T1000 (cell line): ENCODE measurements around the gene ZNF837.
"Not testable (repeated sequence)": the region's sequence is repeated elsewhere in the genome, so short reads cannot be mapped to it uniquely, and the experiment has no call there.

Source experiments
- DNase-seq: peaks from one replicate; lab custom pipeline; 2025; ENCODE audit warnings: mixed read lengths; lab: John Stamatoyannopoulos, UW

The ZNF837 gene

DNA sequence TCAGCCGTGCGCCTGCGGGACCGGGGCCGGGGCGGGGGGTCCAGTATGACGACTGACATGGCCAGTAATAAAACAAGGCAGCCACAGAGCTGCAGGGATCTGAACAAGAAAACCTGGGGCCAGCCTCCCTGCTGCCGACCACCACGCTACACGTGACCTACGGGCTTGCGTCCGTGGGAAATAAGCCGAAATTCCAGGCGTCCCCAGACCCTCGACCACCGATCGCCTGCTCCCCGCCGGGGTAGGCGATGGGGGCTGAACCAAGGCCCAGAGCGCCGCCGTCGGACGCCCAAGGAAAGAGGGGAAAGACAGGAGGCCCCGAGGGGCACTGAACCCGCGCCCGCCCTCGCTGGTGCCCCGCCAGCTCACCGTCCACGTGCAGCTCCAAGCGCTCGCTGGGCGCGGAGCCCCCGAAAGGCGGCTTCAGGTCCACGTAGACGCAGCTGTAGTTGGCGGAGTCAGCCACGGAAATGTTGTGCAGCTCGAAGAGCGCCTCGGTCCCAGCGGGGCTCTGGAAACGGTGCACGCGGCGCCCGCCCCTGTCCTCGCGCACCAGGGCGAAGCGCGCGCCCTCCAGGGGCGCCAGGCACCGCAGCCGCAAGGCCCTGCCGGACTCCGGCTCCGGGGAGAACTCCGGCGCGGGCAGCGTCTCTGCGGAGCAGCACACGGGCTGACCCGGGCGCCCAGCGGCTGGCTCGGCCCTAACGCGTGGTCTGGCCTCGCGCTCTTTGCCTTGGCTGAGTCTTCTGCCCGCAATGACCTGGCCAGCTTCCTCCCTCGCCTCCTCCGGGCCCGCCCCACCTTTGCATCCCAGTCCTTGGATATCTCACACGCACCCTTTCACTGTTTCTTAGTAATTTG, 30.6 kb downstream of the ZNF837 start:
- DNase-seq: no peak

DNA sequence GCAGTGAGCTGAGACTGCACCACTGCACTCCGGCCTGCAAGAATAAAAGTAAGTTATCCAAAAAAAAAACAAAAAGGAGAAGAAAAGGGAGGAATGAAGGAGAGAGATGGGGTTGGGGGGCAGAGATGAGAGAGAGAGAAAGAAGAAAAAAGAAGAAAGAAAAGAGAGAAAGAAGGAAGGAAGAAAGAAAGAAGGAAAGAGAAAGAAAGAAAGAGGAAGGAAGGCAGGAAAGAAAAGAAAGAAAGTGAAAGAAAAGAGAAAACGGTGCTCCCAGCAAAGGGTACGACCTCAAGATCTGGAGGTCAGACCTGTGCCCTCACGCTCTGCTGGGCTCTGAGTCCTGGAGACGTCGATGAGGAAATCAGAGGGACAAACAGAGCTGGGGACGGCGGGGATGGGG, 31.2 kb downstream of the ZNF837 start:
- DNase-seq: no peak

DNA sequence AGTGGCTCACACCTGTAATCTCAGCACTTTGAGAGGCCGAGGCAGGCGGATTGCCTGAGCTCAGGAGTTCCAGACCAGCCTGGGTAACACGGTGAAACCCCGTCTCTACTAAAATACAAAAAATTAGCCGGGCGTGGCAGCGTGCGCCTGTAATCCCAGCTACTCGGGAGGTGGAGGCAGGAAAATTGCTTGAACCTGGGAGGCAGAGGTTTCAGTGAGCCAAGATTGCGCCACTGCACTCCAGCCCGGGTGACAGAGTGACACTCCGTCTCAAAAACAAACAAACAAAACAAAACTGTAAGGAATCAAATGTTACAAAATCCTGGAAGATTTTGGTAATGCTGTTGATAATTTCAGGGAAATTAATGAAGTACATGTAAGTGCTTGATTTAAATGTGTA, 32.8 kb downstream of the ZNF837 start:
- not testable (repeated sequence) for DNase-seq

DNA sequence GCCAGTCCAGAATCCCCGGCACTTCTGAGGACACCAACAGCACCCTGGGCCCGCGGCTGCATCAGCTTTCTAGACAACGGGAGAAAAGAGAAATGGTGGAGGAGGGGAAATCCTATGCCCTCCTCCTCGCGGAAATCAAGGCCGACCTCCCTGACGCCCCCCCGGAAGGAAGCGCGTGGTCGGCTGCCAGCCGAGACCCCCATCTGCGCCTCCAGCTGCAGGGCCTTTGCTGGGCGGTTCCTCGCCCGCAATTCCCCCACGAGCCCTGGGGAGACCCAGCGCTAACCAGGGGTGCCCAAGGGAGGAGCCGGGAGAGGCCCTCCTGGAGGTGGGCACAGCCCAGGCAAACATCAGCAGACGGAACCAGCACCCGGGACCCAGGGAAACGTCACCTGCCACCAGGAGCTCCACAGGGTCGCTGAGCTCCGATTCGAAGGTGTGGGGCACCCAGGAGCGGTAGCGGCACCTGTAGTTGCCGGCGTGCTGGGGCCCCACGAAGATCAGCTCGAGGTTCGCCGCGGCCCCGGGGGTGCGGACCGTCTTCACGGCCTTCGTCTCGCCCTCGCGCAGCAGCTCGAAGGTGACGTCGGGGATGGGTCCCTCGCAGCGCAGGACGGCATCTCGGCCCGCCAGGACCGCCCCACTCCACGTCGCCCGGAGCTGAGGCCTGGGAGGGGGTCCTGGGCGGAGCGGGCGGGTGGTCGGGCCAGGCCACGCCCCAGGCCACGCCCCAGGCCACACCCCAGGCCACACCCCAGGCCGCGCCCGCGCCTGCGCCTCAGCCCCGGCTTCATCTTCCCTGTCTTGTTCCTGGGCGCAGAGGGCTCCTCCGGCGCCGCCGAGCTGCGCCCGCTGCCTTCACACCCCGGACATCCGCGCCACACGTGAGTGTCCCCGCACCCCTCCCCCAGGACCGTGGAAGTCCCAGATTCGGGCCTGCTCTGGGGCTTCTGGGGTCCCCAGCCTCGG, 33.6 kb downstream of the ZNF837 start:
- DNase-seq: peak; percentile 25

DNA sequence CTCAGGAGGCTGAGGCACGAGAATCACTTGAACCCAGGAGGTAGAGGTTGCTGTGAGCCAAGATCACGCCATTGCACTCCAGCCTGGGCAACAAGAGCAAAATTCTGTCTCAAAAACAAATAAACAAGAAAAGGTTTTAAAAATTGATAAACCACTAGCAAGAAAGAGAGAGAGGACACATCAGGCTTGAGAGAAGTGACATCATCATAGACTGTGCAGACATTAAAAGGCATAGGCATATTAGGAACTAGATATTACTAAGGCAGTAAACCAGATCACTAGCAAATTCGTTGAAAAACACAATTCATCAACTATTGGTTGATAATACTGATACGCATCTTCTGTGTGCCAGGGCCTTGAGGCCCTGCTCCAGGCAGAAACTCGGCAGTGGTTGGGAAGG, 35.3 kb downstream of the ZNF837 start:
- no peak for DNase-seq

DNA sequence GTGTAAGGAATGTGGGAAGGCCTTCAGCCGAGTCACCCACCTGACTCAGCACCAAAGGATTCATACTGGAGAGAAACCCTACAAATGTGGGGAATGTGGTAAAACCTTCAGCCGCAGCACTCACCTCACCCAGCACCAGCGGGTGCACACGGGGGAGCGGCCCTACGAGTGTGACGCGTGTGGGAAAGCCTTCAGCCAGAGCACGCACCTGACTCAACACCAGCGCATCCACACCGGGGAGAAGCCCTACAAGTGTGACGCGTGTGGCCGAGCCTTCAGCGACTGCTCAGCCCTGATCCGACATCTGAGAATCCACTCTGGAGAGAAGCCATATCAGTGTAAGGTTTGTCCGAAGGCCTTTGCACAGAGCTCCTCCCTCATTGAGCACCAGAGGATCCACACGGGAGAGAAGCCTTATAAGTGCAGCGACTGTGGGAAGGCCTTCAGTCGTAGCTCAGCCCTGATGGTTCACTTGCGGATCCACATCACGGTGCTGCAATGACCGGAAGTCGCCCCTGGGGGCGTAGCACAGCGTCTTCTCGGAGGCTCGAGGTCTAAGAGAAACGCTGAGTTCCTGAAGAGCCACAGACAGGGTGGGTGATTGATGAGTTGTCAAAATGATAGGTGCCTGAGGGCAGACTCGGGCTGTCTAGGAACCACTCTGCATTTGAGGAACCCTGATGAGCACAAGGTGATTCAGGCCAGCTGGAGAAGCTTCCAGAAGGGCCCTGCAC, 41.8 kb downstream of the ZNF837 start:
- DNase-seq: no peak

DNA sequence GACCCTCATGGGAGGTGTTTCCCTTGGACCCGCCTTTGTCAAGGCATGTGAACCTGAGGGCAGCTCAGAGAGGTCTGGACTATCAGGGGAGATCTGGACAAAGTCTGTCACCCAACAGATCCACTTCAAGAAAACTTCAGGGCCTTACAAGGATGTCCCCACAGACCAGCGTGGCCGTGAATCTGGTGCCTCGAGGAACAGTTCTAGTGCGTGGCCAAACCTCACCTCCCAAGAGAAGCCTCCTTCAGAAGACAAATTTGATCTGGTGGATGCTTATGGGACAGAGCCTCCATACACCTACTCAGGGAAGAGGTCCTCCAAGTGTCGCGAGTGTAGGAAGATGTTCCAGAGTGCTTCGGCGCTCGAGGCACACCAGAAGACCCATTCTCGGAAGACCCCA, 42.5 kb downstream of the ZNF837 start:
- no peak for DNase-seq

DNA sequence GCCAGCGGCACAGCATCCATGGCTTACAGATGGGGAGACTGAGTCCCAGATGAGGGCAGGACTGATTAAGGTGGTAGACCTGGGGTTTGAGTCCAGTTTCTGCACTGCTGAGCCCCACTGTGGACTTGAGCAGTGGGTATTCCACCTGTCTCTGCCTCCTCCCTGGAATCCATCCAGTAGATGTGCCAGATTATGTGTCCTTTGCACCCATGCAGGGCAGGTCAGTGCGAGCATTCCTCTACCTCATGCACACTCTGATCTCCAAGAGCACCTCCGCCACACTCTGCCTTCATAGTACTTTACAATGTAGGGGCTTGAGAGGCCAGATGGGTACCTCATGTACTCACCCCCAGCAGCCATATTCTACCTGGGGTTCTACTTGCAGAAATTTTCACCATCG, 44.0 kb downstream of the ZNF837 start:
- DNase-seq: no peak

DNA sequence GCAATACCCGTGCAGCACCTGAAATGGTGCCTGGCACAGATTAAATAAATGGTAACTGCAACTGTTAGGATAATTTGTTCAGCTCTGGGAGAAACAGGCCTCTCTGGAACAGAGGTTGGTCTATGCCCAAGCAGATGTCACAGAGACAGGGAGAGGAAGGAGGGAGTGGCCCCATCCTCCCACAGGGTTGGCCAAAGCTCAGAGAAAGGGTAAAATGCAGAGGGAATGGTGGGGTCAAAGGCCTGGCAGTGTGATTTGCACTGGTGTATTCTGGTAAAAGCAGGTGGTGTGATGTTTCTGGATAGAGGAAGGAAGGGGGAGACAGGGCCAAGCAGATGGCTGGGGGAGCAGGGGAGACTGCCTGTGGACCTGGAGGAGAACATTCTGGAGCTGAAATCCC, 44.6 kb downstream of the ZNF837 start:
- no peak for DNase-seq

DNA sequence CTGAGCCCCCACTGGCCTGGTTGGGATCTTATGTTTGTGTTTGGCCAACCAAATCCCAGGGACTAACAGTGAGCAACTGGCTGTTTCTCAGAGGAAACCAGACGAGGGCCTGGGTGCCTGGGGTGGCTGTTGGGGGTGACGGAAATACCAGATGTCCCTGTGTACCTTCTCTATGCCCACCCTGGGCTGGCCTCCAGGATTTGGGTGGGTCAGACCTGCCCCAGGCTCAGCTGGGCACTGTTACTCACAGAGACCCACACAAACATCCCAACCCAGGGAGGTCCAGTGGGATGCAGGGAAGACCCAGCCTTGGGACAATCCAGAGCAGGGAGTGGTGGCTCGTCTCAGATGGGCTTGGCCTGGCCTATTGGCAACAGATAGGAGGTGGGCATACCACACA, 45.2 kb downstream of the ZNF837 start:
- DNase-seq: no peak

DNA sequence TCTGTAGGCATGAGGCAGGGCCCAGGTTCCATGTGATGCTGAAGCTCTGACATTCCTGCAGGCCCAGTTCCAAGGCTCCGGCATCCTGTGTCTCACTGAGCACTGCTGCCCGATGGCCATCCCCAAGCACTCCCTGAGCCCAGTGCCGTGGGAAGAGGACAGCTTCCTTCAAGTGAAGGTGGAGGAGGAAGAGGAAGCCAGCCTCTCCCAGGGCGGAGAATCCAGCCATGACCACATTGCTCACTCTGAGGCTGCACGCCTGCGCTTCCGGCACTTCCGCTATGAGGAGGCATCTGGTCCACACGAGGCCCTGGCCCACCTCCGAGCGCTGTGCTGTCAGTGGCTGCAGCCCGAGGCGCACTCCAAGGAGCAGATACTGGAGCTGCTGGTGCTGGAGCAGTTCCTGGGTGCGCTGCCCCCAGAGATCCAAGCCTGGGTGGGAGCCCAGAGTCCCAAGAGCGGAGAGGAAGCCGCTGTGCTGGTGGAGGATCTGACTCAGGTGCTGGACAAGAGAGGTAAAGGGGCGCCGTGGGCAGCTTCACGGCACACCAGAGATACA, 46.1 kb downstream of the ZNF837 start:
- no peak for DNase-seq

DNA sequence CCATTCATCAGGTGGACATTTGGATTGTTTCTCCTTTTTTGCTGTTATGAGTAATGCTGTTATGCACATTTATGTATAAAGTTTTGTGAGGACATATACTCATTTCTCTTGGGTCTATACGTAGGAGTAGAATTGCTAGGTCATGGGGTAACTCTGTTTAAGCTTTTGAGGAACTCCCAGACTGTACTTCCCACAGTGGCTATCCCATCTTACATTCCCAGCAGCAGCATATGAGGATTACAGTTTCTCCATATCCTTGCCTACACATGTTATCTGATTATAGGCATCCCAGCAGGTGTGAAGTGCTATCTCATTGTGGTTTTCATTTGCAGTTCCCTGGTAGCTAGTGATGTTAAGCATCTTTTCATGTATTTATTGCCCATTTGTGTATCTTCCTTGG, 48.1 kb downstream of the ZNF837 start:
- DNase-seq: no peak

DNA sequence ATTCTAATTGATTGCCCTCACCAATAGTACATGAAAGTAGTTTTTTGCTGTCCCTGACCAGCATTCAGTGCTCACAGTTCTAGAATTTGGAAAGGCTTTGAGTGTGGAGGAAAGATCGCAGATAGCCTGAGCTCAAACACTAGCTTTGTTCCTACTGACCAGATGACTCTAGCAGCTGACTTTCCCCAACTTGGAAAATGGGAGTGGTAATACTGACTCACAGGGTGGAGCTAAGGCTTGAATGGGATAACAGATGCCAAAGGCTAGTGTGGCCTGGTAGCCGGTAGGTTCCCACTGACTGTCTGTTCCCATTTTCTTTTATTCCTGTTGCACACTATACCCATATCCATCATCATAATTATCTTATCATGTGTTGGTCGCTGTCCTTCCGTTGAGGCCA, 50.4 kb downstream of the ZNF837 start:
- DNase-seq: no peak

DNA sequence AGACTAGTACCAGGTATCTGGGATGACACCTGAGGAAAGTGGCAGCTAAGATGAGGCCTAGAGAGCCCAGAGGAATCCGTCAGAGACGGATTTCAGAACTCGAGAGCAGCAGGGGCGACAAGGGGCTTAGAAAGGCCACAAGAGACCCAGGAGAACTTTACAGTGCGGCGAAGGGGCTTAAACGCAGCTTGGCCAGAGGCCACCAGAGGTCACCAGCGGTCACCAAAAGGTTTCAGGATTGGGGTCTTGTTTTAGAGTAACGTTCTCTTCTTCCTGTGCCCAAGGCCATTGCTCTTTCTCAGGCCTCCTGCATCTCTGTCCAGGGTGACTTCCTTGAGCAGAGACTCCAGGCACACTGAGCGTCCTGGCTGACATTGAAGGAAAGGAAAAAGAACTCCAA, 51.8 kb downstream of the ZNF837 start:
- no peak for DNase-seq

DNA sequence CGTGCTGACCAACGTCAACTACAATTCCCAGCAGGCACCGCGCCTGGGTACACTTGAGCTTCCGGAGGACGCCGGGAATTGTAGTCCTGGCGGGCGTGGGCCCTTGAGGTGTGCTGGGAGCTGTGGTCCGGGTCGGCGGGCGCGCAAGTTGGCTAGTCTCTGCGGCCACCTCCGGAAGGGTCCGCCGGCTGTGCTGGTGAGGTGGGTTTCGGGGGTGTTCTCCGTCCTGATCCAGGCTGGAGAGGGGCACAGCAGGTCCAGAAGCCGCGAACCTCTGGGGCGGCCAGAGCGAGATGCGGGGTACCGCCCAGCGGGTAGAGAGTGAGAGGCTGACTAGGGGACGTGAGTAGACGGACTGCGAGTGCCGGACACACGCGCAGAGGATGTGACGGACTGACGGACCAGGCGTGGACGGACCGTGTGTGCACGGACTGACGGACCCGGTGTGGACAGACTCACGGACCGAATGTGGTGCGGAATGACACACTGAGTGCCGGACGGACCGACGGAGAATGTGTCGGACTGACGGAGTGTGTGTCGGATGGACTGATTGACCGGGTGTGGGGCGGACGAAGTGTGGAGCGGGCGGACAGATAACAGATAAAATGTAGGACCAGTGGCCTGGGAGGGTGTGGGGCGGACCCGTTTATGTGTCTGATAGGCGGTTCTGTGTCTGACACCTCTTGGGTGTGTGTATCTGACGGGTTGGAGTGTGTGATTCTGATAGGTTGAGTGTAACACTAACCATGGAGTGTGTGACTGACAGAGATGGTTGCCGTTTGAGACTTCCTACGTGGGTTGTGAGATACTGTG, 53.7 kb downstream of the ZNF837 start, which contains the start of gene ZSCAN22:
ZSCAN22 (plus strand) TSS at position 81 of the 813 bp plus-strand sequence. CDS start 7,809 bp downstream, outside the sequence.
- DNase-seq: peak; percentile 79

DNA sequence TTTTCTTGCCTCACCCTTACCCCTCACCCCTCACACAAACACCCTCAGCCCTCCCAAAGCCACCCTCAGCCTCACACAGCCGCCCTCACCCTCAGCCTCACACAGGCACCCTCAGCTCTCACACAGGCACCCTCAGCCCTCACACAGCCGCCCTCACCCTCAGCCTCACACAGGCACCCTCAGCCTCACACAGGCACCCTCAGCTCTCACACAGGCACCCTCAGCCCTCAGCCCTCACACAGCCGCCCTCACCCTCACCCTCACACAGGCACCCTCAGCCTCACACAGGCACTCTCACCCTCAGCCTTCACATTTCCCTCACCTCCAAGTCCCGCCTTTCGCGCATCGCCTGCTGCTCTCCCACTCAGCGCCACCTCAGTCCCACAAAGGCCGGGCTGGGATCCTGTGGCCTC, 54.3 kb downstream of the ZNF837 start:
- DNase-seq: no peak

DNA sequence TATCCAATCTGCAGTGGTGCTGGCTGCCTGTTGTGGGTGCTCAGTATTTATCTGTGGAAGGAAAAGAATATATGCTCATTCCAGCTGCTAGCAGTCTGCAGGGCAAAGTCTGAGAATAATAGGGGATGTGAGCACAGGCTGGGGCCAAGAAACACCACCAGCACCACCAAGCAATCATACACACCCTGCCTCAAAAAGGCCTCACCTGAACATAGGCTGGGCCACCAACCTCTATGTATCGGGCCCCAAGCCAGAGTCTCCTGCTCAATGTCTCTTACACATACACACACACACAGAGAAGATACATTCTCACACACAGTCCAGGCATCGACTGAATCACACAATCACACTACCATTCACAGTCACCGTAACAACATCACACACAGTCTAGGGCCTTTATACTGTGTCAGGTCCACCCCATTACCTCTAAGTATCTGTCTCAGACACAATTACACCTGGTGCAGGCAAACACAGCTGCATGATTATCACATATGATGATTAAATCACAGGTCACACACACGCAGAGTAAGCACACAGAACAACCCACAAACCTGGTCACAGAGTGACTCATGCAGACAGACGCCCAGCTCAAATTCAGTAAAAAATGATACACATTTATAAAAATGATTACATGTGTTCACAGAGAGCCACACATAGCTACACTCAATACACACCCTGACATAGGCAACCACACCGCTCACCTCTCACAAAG, 55.4 kb downstream of the ZNF837 start:
- DNase-seq: no peak

DNA sequence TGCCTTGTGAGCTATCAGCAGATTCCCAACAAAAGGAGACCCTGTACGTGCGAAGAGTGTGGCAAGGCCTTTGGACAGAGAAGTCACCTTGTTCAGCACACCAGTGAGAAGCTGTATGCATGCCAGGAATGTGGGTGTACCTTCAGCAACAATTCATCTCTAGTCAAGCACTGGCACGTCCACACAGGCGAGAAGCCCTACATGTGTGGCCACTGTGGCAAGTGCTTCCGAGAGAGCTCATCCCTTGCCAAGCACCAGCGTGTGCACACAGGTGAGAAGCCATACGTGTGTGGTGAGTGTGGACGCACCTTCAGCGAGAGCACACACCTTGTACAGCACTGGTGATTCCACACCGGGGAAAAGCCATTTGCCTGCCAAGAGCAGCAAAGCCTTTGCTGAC, 61.6 kb downstream of the ZNF837 start:
- no peak for DNase-seq

DNA sequence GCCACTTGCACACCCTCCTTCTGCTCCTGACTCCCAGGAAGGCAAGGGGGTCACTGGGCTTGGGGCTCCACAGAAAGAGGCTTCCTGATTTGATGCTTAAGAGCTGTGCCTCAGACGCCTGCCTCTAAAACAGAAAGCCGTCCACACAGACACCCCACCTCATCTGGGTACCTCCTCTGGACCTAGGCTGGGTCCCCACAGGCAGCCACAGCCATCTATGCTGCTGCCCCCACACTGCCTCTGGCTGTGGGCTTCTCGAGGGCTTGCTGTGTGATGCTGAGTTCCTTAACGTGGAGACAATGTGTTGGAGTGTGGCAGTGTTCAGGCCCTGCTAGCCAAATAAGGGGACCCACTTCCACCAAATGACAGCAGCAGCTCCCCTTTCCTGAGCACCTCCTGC, 62.5 kb downstream of the ZNF837 start:
- DNase-seq: no peak
